ENCODE measurements around the gene LRRC34. TPM values are rescaled to one million over a fixed set of nuclear protein-coding genes. Genes with fewer than 3 reads are reported as not detected.

The LRRC34 gene
- total and polyA plus RNA-seq, 2 of the 8 experiments (the other 6 are each of a cell fraction or from before 2014, with no cell fraction given) = 3.3 to 4.1 TPM

- Histone ChIP-seq H2BK5ac (ENCODE audit: low read depth, low read length) (no peak overlapping the region), H3K27ac (ENCODE audit: low read depth, low read length) (no peak overlapping the region), H3K27me3 (replicated peaks in 1 of 4; ENCODE audit: control insufficient read depth in 3 of 4, extremely low read depth in 1 of 4, insufficient read depth in 3 of 4, low read length in 3 of 4) (no peaks in the 10 kb centered on the region), H3K4me2 (ENCODE audit: insufficient read depth in 1 of 2, low read depth in 2 of 2, low read length in 2 of 2) (no peak overlapping the region), H2BK120ac (replicated peaks; ENCODE audit: low read depth, low read length) (no peak overlapping the region), H4K20me1 (replicated peaks in 1 of 2; ENCODE audit: control insufficient read depth in 1 of 2, insufficient read depth in 2 of 2, low read length in 2 of 2) (no peaks in the 10 kb centered on the region), H2BK15ac (ENCODE audit: low read length) (no peak overlapping the region), H4K8ac (ENCODE audit: extremely low read depth, insufficient read depth, low read length) (no peak overlapping the region), H3K18ac (ENCODE audit: extremely low read depth, low read length) (no peak overlapping the region), H3K4me3 (ENCODE audit: extremely low read depth in 1 of 4, insufficient read depth in 2 of 4, low read depth in 3 of 4, low read length in 4 of 4) (no peak overlapping the region), H3K23me2 (ENCODE audit: low read depth, low read length) (no peaks in the 10 kb centered on the region), H3K4me1 (replicated peaks in 1 of 4; ENCODE audit: control insufficient read depth in 3 of 4, insufficient read depth in 4 of 4, low read length in 3 of 4) (no peaks in the 10 kb centered on the region), H3K36me3 (ENCODE audit: control insufficient read depth in 2 of 4, insufficient read depth in 4 of 4, low read length in 3 of 4) (peaks cover 0 to 43% (median 18%) of the 10 kb centered on the region in 4 experiments; a peak in 4 of 8 replicates), H2BK20ac (ENCODE audit: low read length) (no peak overlapping the region), H3K9me3 (ENCODE audit: insufficient read depth in 2 of 2, low read depth in 1 of 2, low read length in 1 of 2) (no peaks in the 10 kb centered on the region), H3K23ac (ENCODE audit: insufficient read length) (no peak overlapping the region), H3K9ac (replicated peaks in 1 of 4; ENCODE audit: extremely low read depth in 1 of 4, low read depth in 3 of 4, low read length in 3 of 4) (no peak overlapping the region), H3K56ac (replicated peaks; ENCODE audit: insufficient read length, low read depth, low read length) (no peak overlapping the region), H4K5ac (ENCODE audit: insufficient read length, low read depth, low read length) (no peak overlapping the region), H3K79me2 (ENCODE audit: control insufficient read depth in 1 of 2, insufficient read depth in 2 of 2, low read length in 2 of 2) (no peaks in the 10 kb centered on the region), H2AFZ (ENCODE audit: low read length) (no peak overlapping the region), H2AK5ac (ENCODE audit: low read depth, low read length) (no peak overlapping the region), H3K14ac (ENCODE audit: insufficient read length) (no peak overlapping the region), H3K4ac (replicated peaks; ENCODE audit: insufficient read length, low read depth, low read length) (no peak overlapping the region), H4K91ac (replicated peaks; ENCODE audit: insufficient read length, low read length) (no peak overlapping the region), H3K79me1 (ENCODE audit: low read depth, low read length) (no peaks in the 10 kb centered on the region), H2BK12ac (ENCODE audit: low read depth, low read length) (no peak overlapping the region)
- POLR2A ChIA-PET (ENCODE audit: partially characterized antibody) = interaction anchor here (1.1 to 1.6 kb wide), 6 partner anchors 11 to 177 kb away, joined by 3 to 5 read pairs (median 4); no protein-coding TSS in a partner anchor
- FAIRE-seq = no peak
- CTCF ChIA-PET (ENCODE audit: partially characterized antibody) = interaction anchor here (1.0 kb wide), 1 partner anchor 11 kb away, joined by 3 read pairs; no protein-coding TSS in a partner anchor
- no peak for DNase-seq (ENCODE audit: low read depth in 1 of 2, low spot score in 2 of 2)
- TF ChIP-seq CTCF (IDR thresholded peaks at IDR 0.05; ENCODE audit: control extremely low read depth in 1 of 3, insufficient read depth in 1 of 3, low read depth in 1 of 3, low read length in 3 of 3) (no peak), JUND (IDR thresholded peaks at IDR 0.05; ENCODE audit: low read length) (no peak), MAX (IDR thresholded peaks at IDR 0.05) (no peak), POLR2AphosphoS5 (IDR thresholded peaks at IDR 0.05; ENCODE audit: low read depth, low read length) (no peak), SIRT6 (IDR thresholded peaks at IDR 0.05; ENCODE audit: low read length) (no peak), SIX5 (IDR thresholded peaks at IDR 0.05; ENCODE audit: low read depth, low read length) (no peak), GABPA (IDR thresholded peaks at IDR 0.05; ENCODE audit: borderline replicate concordance, insufficient read depth, low read length) (no peak), TAF7 (optimal IDR thresholded peaks at IDR 0.05; ENCODE audit: borderline replicate concordance, low read depth, low read length) (no peak), ATF2 (IDR thresholded peaks at IDR 0.05; ENCODE audit: low read length) (no peak)
- TF ChIP-seq, protein P1, sequence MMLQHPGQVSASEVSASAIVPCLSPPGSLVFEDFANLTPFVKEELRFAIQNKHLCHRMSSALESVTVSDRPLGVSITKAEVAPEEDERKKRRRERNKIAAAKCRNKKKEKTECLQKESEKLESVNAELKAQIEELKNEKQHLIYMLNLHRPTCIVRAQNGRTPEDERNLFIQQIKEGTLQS (IDR thresholded peaks at IDR 0.05; ENCODE audit: insufficient read depth, low read depth, low read length) = no peak
These were observed 22.5 kb downstream of the LRRC34 start for GRCh38 chr3:169790219-169790618.

All from H1 (cell line).